ENCODE measurements around the gene FRRS1L.

FRRS1L gene

DNA sequence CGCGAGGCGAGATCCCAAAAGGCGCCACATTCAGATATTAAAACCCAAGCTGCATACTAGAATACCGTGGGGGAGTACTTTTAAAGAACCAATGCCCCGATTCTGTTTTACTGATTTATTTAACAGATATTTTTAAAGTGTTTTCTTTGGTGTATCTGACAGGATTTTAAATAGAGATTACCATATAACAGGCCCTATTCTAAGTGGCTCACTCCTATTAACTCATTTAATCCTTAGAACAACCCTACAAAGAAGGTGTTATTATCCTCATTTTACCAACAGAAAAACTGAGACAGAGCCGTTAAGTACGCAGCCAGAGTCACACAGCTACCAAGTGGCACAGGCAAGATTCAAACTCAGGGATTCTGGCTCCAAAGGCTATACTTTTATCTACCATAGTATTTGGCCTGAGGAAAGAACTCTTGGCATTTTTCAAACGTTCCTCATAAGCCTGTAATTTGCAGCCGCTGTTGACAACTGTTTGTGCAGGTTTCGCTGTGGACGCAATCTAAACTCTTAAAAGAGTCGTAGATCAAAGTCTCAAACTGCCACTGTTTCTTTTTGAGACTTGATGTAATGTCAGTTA is 46.8 kb downstream of the FRRS1L start:
- Histone ChIP-seq H3K27ac (ENCODE audit: low read depth, low read length) (no peak overlapping the region), H3K36me3 (ENCODE audit: control insufficient read depth, insufficient read depth, low read length) (no peaks in the 10 kb centered on the region), H3K4me3 (ENCODE audit: low read length) (peak overlapping the region; percentile 41)

DNA sequence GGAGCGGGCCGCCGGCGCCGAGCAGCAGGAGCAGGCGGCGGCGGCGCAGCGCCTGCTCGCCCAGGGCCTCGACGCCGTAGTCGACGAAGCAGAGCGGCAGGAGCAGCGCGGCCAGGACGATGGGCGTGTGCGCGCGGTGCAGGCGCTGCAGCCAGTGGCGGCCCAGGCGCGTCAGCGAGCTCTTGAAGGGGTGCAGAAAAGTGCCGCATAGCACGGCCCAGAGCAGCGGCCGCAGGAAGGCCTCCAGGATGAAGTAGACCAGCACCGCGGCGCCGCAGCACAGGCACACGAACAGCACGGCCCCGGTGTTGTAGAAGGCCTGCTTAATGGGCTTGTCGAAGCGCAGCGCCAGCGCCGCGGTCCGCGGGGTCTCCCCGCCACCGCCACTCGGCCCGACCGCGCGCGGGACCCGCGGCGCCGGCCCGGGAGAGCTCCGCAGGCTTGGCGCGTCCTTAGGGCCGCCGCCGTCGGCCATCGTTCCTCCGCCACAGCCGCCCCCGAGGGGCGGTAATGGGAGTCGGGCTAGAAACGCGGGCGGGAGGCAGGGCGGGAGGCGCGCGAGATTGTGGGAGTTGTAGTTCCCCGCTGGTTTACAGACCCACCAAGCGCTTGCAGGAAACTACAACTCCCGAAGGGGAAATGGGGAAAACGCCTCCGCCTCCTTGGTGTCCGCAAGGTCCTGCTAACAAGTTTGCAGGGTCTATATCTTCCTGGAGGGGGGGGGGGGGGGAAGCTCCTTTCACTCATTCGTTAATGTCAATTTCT is 47.4 kb downstream of the FRRS1L start, which contains the start of gene TMEM245:
TSS of gene TMEM245 (minus strand) at position 509 of the 765 bp plus-strand sequence. CDS start at position 475, 34 bp downstream.
- no peaks in the 10 kb centered on the region for H3K27me3 ChIP-seq (ENCODE audit: control insufficient read depth, insufficient read depth, low read length)
- no peaks in the 10 kb centered on the region for H3K36me3 ChIP-seq (ENCODE audit: control insufficient read depth, insufficient read depth, low read length)

More for the DNA sequence above, 46.8 kb downstream of the FRRS1L start:
- H3K9ac ChIP-seq (ENCODE audit: low read length) = no peak overlapping the region
- H3K4me1 ChIP-seq (ENCODE audit: control insufficient read depth, insufficient read depth, low read length) = peaks cover 23% of the 10 kb centered on the region
- no peaks in the 10 kb centered on the region for H3K27me3 ChIP-seq (ENCODE audit: control insufficient read depth, insufficient read depth, low read length)

GRCh38 chr9:109118808-109119438 is 48.1 kb downstream of the FRRS1L start:
- H3K4me1 ChIP-seq (ENCODE audit: control insufficient read depth, insufficient read depth, low read length) = peaks cover 28% of the 10 kb centered on the region

More for the DNA sequence above, 47.4 kb downstream of the FRRS1L start, which contains the start of gene TMEM245:
- Histone ChIP-seq H3K27ac (ENCODE audit: low read depth, low read length) (peak within 1 kb of the TSS; percentile 89), H3K9ac (ENCODE audit: low read length) (peak within 1 kb of the TSS; percentile 78), H3K4me1 (ENCODE audit: control insufficient read depth, insufficient read depth, low read length) (peaks cover 23% of the 10 kb centered on the region), H3K4me3 (ENCODE audit: low read length) (peak within 1 kb of the TSS; percentile 92)

GRCh38 chr9:109117856-109118807 is 48.9 kb downstream of the FRRS1L start:
- no peaks in the 10 kb centered on the region for H3K27me3 ChIP-seq (ENCODE audit: control insufficient read depth, insufficient read depth, low read length)
- peaks cover 34% of the 10 kb centered on the region for H3K4me1 ChIP-seq (ENCODE audit: control insufficient read depth, insufficient read depth, low read length)
- peak overlapping the region; percentile 35 for H3K9ac ChIP-seq (ENCODE audit: low read length)
- no peaks in the 10 kb centered on the region for H3K36me3 ChIP-seq (ENCODE audit: control insufficient read depth, insufficient read depth, low read length)
- peak overlapping the region; percentile 92 for H3K4me3 ChIP-seq (ENCODE audit: low read length)
- peak overlapping the region; percentile 57 for H3K27ac ChIP-seq (ENCODE audit: low read depth, low read length)

More at GRCh38 chr9:109118808-109119438, 48.1 kb downstream of the FRRS1L start:
- H3K4me3 ChIP-seq (ENCODE audit: low read length) = peak overlapping the region; percentile 92
- peak overlapping the region; percentile 78 for H3K9ac ChIP-seq (ENCODE audit: low read length)
- H3K27ac ChIP-seq (ENCODE audit: low read depth, low read length) = peak overlapping the region; percentile 89
- H3K36me3 ChIP-seq (ENCODE audit: control insufficient read depth, insufficient read depth, low read length) = no peaks in the 10 kb centered on the region
- H3K27me3 ChIP-seq (ENCODE audit: control insufficient read depth, insufficient read depth, low read length) = no peaks in the 10 kb centered on the region

DNA sequence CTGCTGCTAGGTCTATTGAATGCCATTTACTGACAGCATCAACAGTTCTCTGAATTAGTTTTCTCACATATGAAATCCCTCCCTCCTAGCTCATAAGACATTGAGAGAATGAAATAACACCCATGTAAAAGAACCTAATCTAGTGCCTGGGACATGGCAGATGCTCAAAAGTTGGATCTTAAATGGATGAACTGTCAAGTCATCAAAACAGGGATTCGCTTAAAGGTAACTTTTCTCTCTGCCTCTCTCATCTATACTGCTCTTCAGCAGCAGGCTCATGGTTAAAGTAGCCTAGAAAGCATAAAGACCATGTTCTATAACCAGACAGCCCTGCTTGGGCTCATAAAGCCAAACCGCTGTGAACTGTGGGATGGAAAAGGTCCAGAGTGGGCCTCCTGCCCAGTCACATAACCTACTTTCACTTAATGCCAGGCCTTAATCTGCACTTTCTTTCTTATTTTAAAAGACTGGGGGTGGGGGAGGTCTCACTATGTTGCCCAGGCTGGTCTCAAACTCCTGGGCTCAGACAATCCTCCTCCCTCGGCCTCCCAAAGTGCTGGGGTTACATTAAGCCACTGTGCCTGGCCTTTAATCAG is 51.0 kb downstream of the FRRS1L start:
- H3K4me3 ChIP-seq (ENCODE audit: low read length) = no peak overlapping the region
- no peaks in the 10 kb centered on the region for H3K36me3 ChIP-seq (ENCODE audit: control insufficient read depth, insufficient read depth, low read length)
- H3K27me3 ChIP-seq (ENCODE audit: control insufficient read depth, insufficient read depth, low read length) = no peaks in the 10 kb centered on the region
- peak overlapping the region; percentile 33 for H3K27ac ChIP-seq (ENCODE audit: low read depth, low read length)
- peaks cover 35% of the 10 kb centered on the region for H3K4me1 ChIP-seq (ENCODE audit: control insufficient read depth, insufficient read depth, low read length)
- no peak overlapping the region for H3K9ac ChIP-seq (ENCODE audit: low read length)

DNA sequence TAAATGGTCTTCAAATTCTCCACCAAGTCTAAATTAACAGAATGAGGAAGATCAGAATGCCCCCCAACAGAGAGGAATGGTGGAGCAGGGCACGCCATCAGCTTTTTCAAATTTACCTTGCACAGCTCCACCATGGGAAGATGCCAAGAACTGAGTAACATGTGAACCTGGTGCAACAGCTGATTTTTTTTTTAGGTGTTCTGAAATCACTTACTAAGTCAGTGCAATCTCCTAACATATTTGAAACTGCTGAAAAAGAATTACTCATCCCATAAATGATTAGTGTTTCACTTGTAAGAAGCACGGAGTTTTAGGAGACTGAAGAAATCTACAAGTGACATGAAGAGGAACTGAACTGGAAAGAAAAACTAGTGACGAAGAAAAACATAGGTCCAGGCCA is 52.4 kb downstream of the FRRS1L start:
- Histone ChIP-seq H3K36me3 (ENCODE audit: control insufficient read depth, insufficient read depth, low read length) (no peaks in the 10 kb centered on the region), H3K4me3 (ENCODE audit: low read length) (no peak overlapping the region), H3K27ac (ENCODE audit: low read depth, low read length) (peak overlapping the region; percentile 77), H3K4me1 (ENCODE audit: control insufficient read depth, insufficient read depth, low read length) (peaks cover 39% of the 10 kb centered on the region), H3K9ac (ENCODE audit: low read length) (no peak overlapping the region), H3K27me3 (ENCODE audit: control insufficient read depth, insufficient read depth, low read length) (no peaks in the 10 kb centered on the region)

DNA sequence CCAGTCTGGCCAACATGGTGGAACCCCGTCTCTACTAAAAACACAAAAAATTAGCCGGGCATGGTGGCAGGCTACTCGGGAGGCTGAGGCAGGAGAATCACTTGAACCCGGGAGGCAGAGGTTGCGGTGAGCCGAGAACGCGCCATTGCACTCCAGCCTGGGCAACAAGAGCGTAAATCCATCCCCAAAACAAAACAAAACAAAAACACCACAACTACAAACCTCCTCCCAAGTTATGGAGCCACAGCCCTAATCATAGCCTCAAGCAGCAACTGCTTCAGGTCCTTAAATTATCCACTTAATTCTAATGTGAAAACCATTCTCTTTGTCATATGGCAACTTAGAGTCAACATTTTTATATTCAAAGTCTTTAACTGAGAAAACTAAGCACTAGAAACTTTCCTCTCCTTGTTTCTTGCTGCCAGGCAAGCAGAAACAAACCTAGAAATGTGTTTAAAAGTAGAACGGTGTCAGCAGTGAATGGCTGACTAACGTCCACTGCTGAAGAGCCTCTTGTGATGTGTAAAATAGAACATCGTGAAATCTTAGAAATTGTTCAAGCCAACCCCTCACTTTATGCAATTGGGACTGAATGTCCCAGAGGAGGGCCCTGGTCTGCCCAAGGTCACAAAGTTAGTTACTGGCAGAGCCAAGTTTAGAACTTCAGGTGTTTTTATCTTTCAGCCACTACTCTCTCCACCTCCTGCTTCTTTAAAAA is 53.0 kb downstream of the FRRS1L start:
- Histone ChIP-seq H3K9ac (ENCODE audit: low read length) (no peak overlapping the region), H3K4me1 (ENCODE audit: control insufficient read depth, insufficient read depth, low read length) (peaks cover 44% of the 10 kb centered on the region), H3K27me3 (ENCODE audit: control insufficient read depth, insufficient read depth, low read length) (no peaks in the 10 kb centered on the region), H3K4me3 (ENCODE audit: low read length) (no peak overlapping the region), H3K27ac (ENCODE audit: low read depth, low read length) (peak overlapping the region; percentile 77), H3K36me3 (ENCODE audit: control insufficient read depth, insufficient read depth, low read length) (no peaks in the 10 kb centered on the region)

DNA sequence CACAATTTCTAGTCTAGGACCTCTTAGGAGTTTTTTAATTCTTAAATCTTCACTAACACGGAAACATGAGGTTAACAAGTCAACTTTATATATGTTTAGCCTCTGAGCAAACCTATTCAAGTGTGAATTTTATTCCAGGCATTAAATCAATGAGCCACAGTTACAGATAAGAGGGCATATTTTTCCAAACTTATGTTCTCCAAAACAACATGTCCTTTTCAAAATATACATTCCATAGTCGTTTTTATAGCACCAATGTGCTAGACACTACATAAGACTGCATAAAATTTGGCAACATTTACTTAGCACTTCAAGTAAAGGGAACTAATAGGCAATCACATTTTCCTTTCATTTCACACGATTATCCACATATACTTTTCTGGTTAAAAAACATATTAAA is 53.8 kb downstream of the FRRS1L start:
- H3K27me3 ChIP-seq (ENCODE audit: control insufficient read depth, insufficient read depth, low read length) = no peaks in the 10 kb centered on the region
- H3K4me1 ChIP-seq (ENCODE audit: control insufficient read depth, insufficient read depth, low read length) = peaks cover 46% of the 10 kb centered on the region
- H3K36me3 ChIP-seq (ENCODE audit: control insufficient read depth, insufficient read depth, low read length) = no peaks in the 10 kb centered on the region
- no peak overlapping the region for H3K4me3 ChIP-seq (ENCODE audit: low read length)
- no peak overlapping the region for H3K9ac ChIP-seq (ENCODE audit: low read length)
- peak overlapping the region; percentile 77 for H3K27ac ChIP-seq (ENCODE audit: low read depth, low read length)

- Histone ChIP-seq H3K36me3 (ENCODE audit: control insufficient read depth, insufficient read depth, low read length) (no peaks in the 10 kb centered on the region), H3K27me3 (ENCODE audit: control insufficient read depth, insufficient read depth, low read length) (no peaks in the 10 kb centered on the region), H3K9ac (ENCODE audit: low read length) (no peak overlapping the region), H3K27ac (ENCODE audit: low read depth, low read length) (peak overlapping the region; percentile 74), H3K4me3 (ENCODE audit: low read length) (no peak overlapping the region), H3K4me1 (ENCODE audit: control insufficient read depth, insufficient read depth, low read length) (peaks cover 40% of the 10 kb centered on the region)
Measured at GRCh38 chr9:109110329-109111021, 56.6 kb downstream of the FRRS1L start.

DNA sequence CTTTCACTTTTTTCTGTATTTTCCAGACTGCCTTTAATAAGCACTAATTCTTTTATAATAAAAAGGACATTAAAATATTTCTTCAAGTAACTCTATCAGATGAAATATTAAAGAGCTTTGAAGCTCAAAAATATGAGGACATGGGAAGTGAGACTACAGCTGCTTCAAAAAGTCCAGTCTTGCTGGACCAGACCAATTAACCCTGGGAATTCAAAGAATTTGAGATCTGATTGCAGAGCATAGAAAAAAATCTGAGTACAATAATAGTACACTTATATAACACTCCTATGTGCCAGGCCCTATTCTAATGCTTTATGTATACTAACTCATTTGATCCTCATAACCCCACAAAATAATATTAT is 57.1 kb downstream of the FRRS1L start:
- Histone ChIP-seq H3K27me3 (ENCODE audit: control insufficient read depth, insufficient read depth, low read length) (no peaks in the 10 kb centered on the region), H3K4me1 (ENCODE audit: control insufficient read depth, insufficient read depth, low read length) (peaks cover 40% of the 10 kb centered on the region), H3K27ac (ENCODE audit: low read depth, low read length) (peak overlapping the region; percentile 74), H3K9ac (ENCODE audit: low read length) (no peak overlapping the region), H3K4me3 (ENCODE audit: low read length) (no peak overlapping the region), H3K36me3 (ENCODE audit: control insufficient read depth, insufficient read depth, low read length) (no peaks in the 10 kb centered on the region)

- peaks cover 31% of the 10 kb centered on the region for H3K4me1 ChIP-seq (ENCODE audit: control insufficient read depth, insufficient read depth, low read length)
- H3K27ac ChIP-seq (ENCODE audit: low read depth, low read length) = peak overlapping the region; percentile 65
- H3K9ac ChIP-seq (ENCODE audit: low read length) = no peak overlapping the region
- no peak overlapping the region for H3K4me3 ChIP-seq (ENCODE audit: low read length)
- H3K27me3 ChIP-seq (ENCODE audit: control insufficient read depth, insufficient read depth, low read length) = no peaks in the 10 kb centered on the region
- peaks cover 4% of the 10 kb centered on the region for H3K36me3 ChIP-seq (ENCODE audit: control insufficient read depth, insufficient read depth, low read length)
Measured at GRCh38 chr9:109108318-109108717, 58.7 kb downstream of the FRRS1L start.
